ENCODE results near the gene NECTIN2.

Gene NECTIN2

GRCh38 chr19:44810234-44811121, 35.6 kb upstream of the NECTIN2 start:
- DNase-seq, result no peak
- TF ChIP-seq CTCF (IDR thresholded peaks at IDR 0.05; ENCODE audit: low read depth, low read length), result no peak
- no peak overlapping the region for H3K4me3 ChIP-seq (ENCODE audit: low read depth, low read length)
- H3K36me3 ChIP-seq, result peaks cover 6% of the 10 kb centered on the region
- H3K27ac ChIP-seq, result no peak overlapping the region
- no peaks in the 10 kb centered on the region for H3K27me3 ChIP-seq (ENCODE audit: insufficient read depth, low read depth, severe bottlenecking)
- H3K9me3 ChIP-seq (ENCODE audit: severe bottlenecking), result no peaks in the 10 kb centered on the region

GRCh38 chr19:44811122-44811419, 35.0 kb upstream of the NECTIN2 start:
- H3K9me3 ChIP-seq (ENCODE audit: severe bottlenecking), result no peaks in the 10 kb centered on the region
- no peak overlapping the region for H3K4me3 ChIP-seq (ENCODE audit: low read depth, low read length)
- TF ChIP-seq CTCF (IDR thresholded peaks at IDR 0.05; ENCODE audit: low read depth, low read length), result no peak
- no peak overlapping the region for H3K27ac ChIP-seq
- no peaks in the 10 kb centered on the region for H3K27me3 ChIP-seq (ENCODE audit: insufficient read depth, low read depth, severe bottlenecking)
- no peak for DNase-seq
- H3K36me3 ChIP-seq, result peaks cover 6% of the 10 kb centered on the region

GRCh38 chr19:44812142-44812718, 33.9 kb upstream of the NECTIN2 start:
- Histone ChIP-seq H3K27ac (no peak overlapping the region), H3K9me3 (ENCODE audit: severe bottlenecking) (no peaks in the 10 kb centered on the region), H3K27me3 (ENCODE audit: insufficient read depth, low read depth, severe bottlenecking) (no peaks in the 10 kb centered on the region), H3K36me3 (peaks cover 6% of the 10 kb centered on the region), H3K4me3 (ENCODE audit: low read depth, low read length) (no peak overlapping the region)
- TF ChIP-seq CTCF (IDR thresholded peaks at IDR 0.05; ENCODE audit: low read depth, low read length), result no peak
- no peak for DNase-seq

GRCh38 chr19:44813070-44813840, 32.8 kb upstream of the NECTIN2 start:
- DNase-seq, result no peak
- Histone ChIP-seq H3K36me3 (peaks cover 6% of the 10 kb centered on the region), H3K4me3 (ENCODE audit: low read depth, low read length) (no peak overlapping the region), H3K27me3 (ENCODE audit: insufficient read depth, low read depth, severe bottlenecking) (no peaks in the 10 kb centered on the region), H3K27ac (no peak overlapping the region), H3K9me3 (ENCODE audit: severe bottlenecking) (no peaks in the 10 kb centered on the region)
- no peak; the same call in 1 of the 2 replicates for TF ChIP-seq CTCF (IDR thresholded peaks at IDR 0.05; ENCODE audit: low read depth, low read length)

GRCh38 chr19:44813841-44814470, 32.1 kb upstream of the NECTIN2 start:
- no peaks in the 10 kb centered on the region for H3K27me3 ChIP-seq (ENCODE audit: insufficient read depth, low read depth, severe bottlenecking)
- H3K27ac ChIP-seq, result no peak overlapping the region
- H3K36me3 ChIP-seq, result peaks cover 6% of the 10 kb centered on the region
- H3K4me3 ChIP-seq (ENCODE audit: low read depth, low read length), result no peak overlapping the region
- no peaks in the 10 kb centered on the region for H3K9me3 ChIP-seq (ENCODE audit: severe bottlenecking)
- TF ChIP-seq CTCF (IDR thresholded peaks at IDR 0.05; ENCODE audit: low read depth, low read length), result no peak
- DNase-seq, result no peak
